ENCODE results near the gene ITIH2. TPM values are rescaled to one million over a fixed set of nuclear protein-coding genes. Genes with fewer than 3 reads are reported as not detected.
"Not testable (repeated sequence)": the region's sequence is repeated elsewhere in the genome, so short reads cannot be mapped to it uniquely, and the experiment has no call there.

Gene ITIH2
- polyA plus RNA-seq, 3 donors, result 0.05 TPM; not detected in 2

DNA sequence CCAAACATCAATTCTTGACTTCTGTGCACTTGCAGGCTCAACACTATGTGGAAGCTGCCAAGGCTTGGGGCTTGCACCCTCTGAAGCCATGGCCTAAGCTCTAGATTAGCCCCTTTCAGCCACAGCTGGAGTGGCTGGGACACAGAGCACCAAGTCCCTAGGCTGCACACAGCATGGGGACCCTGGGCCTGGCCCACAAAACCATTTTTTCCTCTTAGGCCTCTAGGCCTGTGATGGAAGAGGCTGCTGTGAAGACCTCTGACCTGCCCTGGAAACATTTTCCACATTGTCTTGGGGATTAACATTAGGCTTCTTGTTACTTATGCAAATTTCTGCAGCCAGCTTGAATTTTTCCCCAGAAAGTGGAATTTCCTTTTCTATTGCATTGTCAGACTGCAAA, 10.7 kb upstream of the ITIH2 start:
- H3K27ac ChIP-seq (ENCODE audit: low read depth, low read length), result not testable (repeated sequence)

DNA sequence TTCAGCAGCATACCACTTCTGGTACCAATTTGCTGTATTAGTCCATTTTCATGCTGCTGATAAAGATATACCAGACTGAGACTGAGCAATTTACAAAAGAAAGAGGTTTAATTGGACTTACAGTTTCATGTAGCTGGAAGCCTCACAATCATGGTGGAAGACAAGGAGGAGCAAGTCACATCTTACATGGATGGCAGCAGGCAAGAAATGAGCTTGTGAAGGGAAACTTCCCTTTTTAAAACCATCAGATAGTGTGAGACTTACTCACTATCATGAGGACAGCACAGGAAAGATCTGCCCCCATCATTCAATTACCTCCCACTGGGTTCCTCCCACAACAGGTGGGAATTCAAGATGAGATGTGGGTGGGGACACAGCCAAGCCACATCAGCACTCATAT, 9.9 kb upstream of the ITIH2 start:
- not testable (repeated sequence) for H3K27ac ChIP-seq (ENCODE audit: low read depth, low read length)

DNA sequence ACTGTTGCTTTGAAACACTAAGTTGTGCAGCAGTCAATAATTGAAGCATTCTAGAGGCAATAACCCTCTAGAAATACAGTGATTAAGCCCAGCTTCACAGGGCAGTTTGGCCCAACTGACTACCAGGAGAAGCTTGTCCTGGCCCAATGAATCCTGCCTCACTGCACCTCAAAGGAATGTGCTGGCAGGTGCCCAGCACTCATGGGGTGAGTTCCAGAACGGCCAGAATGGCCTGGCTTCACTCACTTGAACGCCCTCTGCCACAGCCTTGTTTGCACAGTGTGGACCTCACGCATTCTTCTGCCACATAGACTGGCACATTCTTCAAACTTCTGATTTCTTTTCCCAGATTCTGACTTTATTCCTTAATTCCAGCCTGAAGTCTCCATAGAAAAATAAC, 6.6 kb upstream of the ITIH2 start:
- no peak overlapping the region for H3K27ac ChIP-seq (ENCODE audit: low read depth, low read length)
- 43 to 79% (median 60%) methylated on average over 3 of the region's 3 CpGs for WGBS, 3 donors

- no peak overlapping the region for H3K27ac ChIP-seq (ENCODE audit: low read depth, low read length)
- WGBS, 3 donors, result 76 to 85% (median 85%) methylated on average over 8 of the region's 8 CpGs
Measured at GRCh38 chr10:7697426-7697825, 5.7 kb upstream of the ITIH2 start.

- 43 to 73% (median 72%) methylated on average over 2 of the region's 2 CpGs for WGBS, 3 donors
- H3K27ac ChIP-seq (ENCODE audit: low read depth, low read length), result no peak overlapping the region
Measured at GRCh38 chr10:7700577-7701125, 2.5 kb upstream of the ITIH2 start.

GRCh38 chr10:7701158-7701742, 1.9 kb upstream of the ITIH2 start:
- 88 to 92% (median 91%) methylated on average over 8 of the region's 8 CpGs for WGBS, 3 donors
- H3K27ac ChIP-seq (ENCODE audit: low read depth, low read length), result no peak overlapping the region

DNA sequence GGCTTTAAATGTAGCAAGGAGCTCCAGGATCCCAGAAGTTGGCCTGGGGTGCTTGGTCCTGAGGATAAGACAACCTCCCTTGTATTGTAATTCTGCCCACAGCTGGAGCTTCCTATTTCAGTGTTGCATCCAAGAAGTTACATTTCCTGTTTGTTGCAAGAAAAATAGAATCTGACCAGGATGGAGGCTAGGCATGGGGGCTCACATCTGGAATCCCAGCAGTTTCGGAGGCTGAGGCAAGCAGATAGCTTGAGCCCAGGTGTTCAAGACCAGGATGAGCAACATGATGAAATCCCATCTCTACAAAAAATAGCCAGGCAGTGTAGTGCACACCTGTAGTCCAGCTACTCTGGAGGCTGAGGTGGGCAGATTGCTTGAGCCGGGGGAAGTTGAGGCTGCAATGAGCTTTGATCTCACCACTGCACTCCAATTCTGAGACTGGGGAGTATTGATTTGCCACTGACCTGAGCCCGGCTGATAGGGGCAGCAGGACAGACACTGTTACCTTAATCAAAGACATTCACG, 766 bp upstream of the ITIH2 start:
- 71 to 87% (median 85%) methylated on average over 4 of the region's 4 CpGs for WGBS, 3 donors
- H3K27ac ChIP-seq (ENCODE audit: low read depth, low read length), result no peak overlapping the region

DNA sequence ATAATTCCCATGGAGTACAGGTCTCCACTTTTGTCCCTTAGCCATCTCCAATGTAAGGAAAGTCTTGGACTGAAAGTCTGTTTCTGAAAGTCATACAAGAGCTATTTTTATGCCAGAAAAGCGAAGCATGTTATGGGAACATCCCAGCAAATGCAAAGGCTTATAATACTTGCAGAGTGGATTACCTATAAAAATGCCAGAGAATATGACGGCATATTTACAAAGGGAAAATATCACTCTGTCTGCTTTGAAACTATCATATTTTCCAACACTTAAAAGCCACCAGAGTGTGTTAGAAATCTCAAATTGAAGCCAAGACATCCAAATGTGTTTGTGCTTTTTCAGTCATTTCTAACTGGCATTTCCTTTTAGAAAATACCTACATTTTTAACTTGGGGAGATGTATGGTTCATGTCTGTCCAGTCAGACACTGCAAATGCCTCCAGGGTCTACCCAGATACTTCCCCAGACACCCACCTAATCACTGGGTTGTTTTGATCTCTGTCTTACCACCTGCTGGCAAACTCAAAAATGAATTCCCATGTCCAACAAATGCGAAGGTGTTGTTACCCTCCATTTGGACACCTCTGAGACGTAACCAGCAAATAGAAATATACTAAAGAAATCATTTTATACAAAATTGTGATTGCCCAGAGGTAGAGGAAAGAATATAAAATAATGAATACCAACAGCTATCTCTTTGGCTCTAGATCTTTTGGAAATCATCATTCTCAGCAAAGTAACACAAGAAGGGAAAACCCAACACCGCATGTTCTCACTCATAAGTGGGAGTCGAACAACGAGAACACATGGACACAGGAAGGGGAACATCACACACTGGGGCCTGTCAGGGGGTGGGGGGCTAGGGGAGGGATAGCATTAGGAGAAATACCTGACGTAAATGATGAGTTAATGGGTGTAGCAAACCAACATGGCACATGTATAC, 1.2 kb downstream of the ITIH2 start:
- no peak overlapping the region for H3K27ac ChIP-seq (ENCODE audit: low read depth, low read length)
- WGBS, 3 donors, result 83 to 86% (median 86%) methylated on average over 8 of the region's 8 CpGs

GRCh38 chr10:7705341-7705740, 2.2 kb downstream of the ITIH2 start:
- WGBS, 3 donors, result 78 to 86% (median 81%) methylated on average over 3 of the region's 3 CpGs

GRCh38 chr10:7706534-7707073, 3.5 kb downstream of the ITIH2 start:
- no peak overlapping the region for H3K27ac ChIP-seq (ENCODE audit: low read depth, low read length)
- 60 to 83% (median 81%) methylated on average over 4 of the region's 4 CpGs for WGBS, 3 donors

More at GRCh38 chr10:7705341-7705740, 2.2 kb downstream of the ITIH2 start:
- no peak overlapping the region for H3K27ac ChIP-seq (ENCODE audit: low read depth, low read length)

GRCh38 chr10:7707102-7707501, 4.0 kb downstream of the ITIH2 start:
- 25 to 70% (median 69%) methylated on average over 4 of the region's 4 CpGs for WGBS, 3 donors
- H3K27ac ChIP-seq (ENCODE audit: low read depth, low read length), result no peak overlapping the region

DNA sequence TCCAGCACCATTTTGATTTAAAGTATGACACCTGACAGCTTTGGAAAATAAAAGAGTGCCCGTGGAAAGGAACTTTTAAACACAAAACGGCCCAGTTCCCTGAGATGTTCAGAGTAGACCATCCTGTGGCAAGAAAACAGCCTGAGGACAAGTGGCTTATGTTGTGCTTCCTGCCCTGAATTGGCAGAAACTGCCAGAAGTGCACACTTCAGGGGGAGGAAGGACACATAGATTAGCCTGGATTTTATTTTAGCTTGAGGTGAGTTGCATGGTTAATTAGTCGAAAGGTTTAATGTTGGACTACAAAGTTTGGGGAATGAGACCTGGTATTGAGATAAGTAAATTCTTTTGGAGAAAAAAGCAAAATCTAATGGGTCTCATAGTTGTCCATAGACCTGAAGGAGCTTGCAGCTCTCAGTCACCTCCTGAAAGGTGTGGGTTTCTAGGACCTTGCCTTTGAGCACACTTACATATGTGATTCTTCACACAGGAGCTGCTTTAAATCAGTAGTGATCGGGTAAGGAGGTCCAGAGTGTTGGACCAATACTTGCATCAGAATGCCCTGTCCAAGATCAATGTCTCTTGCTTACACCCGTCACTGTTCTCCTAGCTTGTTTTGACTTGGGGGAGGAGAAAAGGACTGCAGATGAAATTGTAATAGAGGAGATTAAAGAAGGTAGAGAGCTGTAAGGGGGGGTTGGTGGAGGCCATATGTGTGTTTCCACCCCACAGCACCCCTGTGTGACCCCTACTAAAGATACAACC, 4.9 kb downstream of the ITIH2 start:
- WGBS, 3 donors, result 75 to 87% (median 85%) methylated on average over 5 of the region's 5 CpGs
- no peak overlapping the region for H3K27ac ChIP-seq (ENCODE audit: low read depth, low read length)

DNA sequence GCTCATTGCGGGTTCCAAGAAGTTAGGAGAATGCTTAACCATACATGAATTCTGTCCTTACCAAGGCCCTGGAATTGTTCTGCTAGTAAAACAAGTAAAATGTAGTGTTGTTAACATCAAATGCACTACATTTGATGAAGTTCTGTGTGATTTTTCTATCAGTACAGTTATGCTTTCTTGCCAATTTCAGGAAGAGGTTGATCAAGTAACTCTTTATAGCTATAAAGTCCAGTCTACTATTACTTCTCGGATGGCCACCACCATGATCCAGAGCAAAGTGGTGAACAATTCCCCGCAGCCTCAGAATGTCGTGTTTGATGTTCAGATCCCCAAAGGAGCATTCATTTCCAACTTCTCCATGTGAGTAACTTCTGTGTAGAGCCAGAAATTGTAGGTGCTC, 5.7 kb downstream of the ITIH2 start:
- 93 to 95% (median 94%) methylated on average over 4 of the region's 4 CpGs for WGBS, 3 donors
- H3K27ac ChIP-seq (ENCODE audit: low read depth, low read length), result no peak overlapping the region

DNA sequence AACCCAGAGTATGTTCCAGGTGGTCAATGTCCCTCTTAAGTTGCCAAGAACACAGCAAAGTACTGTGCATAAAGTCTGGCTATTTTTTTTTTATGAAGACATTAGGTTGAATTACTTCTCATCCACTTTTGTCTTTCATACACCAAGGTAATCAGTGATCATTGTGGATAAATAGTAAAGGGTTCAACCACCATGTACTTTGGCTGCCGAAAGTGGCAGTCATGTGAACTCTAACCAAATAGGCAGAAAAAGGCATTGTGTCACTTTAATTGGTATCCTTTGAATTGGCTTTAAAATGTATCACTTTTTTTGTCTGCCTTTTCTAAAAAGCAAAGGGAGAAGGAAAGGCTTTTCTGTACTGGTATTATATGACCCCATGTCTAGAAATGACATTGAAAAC, 7.3 kb downstream of the ITIH2 start:
- H3K27ac ChIP-seq (ENCODE audit: low read depth, low read length), result no peak overlapping the region
- WGBS, 3 donors, result 87 to 100% (median 90%) methylated on average over 1 of the region's 1 CpG

DNA sequence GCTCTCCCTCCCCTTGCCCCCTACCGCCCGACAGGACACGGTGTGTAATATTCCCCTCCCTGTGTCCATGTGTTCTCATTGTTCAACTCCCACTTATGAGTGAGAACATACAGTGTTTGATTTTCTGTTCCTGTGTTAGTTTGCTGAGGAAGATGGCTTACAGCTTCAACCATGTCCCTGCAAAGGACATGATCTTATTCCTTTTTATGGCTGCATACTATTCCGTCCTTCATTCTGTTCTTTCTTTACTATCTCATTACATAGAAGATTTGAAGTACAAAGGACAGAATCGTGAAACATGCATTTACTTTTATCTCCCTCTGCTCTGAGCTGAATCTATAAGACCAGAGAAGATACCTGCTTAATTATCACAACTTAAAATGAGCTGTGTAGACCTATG, 8.0 kb downstream of the ITIH2 start:
- H3K27ac ChIP-seq (ENCODE audit: low read depth, low read length), result not testable (repeated sequence)
- 81 to 92% (median 82%) methylated on average over 5 of the region's 5 CpGs for WGBS, 3 donors

GRCh38 chr10:7715515-7715914, 12.4 kb downstream of the ITIH2 start:
- H3K27ac ChIP-seq (ENCODE audit: low read depth, low read length), result no peak overlapping the region
- 89 to 94% (median 91%) methylated on average over 7 of the region's 7 CpGs for WGBS, 3 donors

GRCh38 chr10:7717767-7718166, 14.7 kb downstream of the ITIH2 start:
- WGBS, 3 donors, result 67 to 78% (median 67%) methylated on average over 5 of the region's 5 CpGs
- H3K27ac ChIP-seq (ENCODE audit: low read depth, low read length), result no peak overlapping the region

GRCh38 chr10:7718685-7719084, 15.6 kb downstream of the ITIH2 start:
- no peak overlapping the region for H3K27ac ChIP-seq (ENCODE audit: low read depth, low read length)
- 77 to 81% (median 79%) methylated on average over 4 of the region's 4 CpGs for WGBS, 3 donors

Measured in adipose tissue (tissue), 3 donors.